Hair follicular keratinocyte (primary cell): ENCODE data around the gene NNT. TPM values are rescaled to one million over a fixed set of nuclear protein-coding genes. Genes with fewer than 3 reads are reported as not detected.

Source experiments
- total RNA-seq: library from RNA; depleted of rRNA; stranded (reverse); fragments of >200 nt; gene quantifications from 2 replicates; pipeline ENCODE4 v1.2.3, GENCODE V29; 2015

The NNT gene
- 21.3 and 28.2 TPM in 2 replicates for total RNA-seq

DNA sequence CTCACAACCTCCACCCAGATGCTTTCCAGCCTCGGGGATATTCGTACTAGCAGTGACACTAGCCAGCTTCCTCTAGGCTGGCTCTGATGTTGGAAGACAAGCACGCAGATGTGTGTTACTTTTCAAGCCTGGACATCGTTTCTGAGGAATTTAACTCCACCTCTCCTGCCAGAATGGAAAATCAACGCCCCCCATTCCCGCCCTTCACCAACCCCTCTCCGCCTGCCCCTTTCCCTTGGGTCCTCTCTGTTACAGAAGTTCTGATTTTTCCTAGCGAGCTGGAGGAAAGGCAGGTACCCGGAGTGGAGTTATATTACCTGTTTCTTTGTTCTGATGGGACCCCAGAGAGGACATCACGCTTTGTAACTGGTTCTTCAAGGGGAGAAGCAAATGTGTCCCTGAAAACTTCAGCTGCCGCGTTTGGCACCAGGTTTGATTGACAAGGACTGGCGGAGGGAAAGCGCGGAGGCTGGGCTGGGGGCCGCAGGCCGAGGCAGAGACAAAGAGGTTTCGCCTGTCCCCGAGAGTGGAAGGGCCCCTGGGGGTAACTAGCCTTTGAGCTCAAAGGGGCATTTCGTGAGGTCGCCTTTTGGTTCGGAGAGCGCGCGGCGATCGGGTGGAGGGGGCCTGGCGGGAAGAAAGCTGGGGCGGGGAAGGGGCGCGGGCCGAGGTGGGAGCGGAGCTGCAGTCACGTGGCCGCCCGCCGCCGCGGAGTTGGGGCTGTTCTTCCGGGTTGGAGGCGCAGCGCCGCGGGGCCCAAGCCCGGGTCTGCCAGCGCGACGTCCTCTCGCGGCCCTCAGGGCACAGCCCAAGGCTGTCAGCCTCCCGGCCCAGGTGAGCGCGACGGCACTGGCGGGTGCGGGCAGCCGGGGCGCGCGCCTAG is at the start of gene NNT:
Gene NNT, plus strand, starts transcription at position 720 of the 883 bp plus-strand sequence. CDS start 6,016 bp downstream, outside the sequence.

GRCh38 chr5:43556857-43557542 is 46.0 kb upstream of the NNT start, which contains the start of gene PAIP1:
Gene PAIP1, minus strand, starts transcription at chr5:43557077. Its CDS starts 231 bp downstream, at chr5:43556846.

Other genes starting within 250 kb of the NNT start
- gene CCL28, start 190.8 kb upstream of the NNT start, total RNA-seq: 1.3 and 1.7 TPM in 2 replicates
- gene TMEM267, start 119.3 kb upstream of the NNT start, total RNA-seq: 8.2 and 17.3 TPM in 2 replicates
- gene C5orf34, start 88.0 kb upstream of the NNT start, total RNA-seq: 4.3 and 7.7 TPM in 2 replicates
- gene PAIP1, start 46.1 kb upstream of the NNT start, total RNA-seq: 62.9 and 76.7 TPM in 2 replicates